ENCODE data around the gene CDK17. TPM values are rescaled to one million over a fixed set of nuclear protein-coding genes. Genes with fewer than 3 reads are reported as not detected.

CDK17 gene
- total and polyA plus RNA-seq, 2 experiments from 2014 or later: 21.7 to 34.7 TPM

- no peak for TF ChIP-seq CTCF (IDR thresholded peaks at IDR 0.05; ENCODE audit: low read depth, low read length)
- no peak overlapping the region for H3K4me3 ChIP-seq
- no peaks in the 10 kb centered on the region for H3K36me3 ChIP-seq
- no peak for DNase-seq (ENCODE audit: low read depth in 1 of 2, low spot score in 1 of 2)
- H3K27me3 ChIP-seq: no peaks in the 10 kb centered on the region
- H3K9me3 ChIP-seq (ENCODE audit: low read depth): no peaks in the 10 kb centered on the region
- H3K27ac ChIP-seq: no peak overlapping the region
- H3K4me1 ChIP-seq (ENCODE audit: low read depth): peaks cover 3% of the 10 kb centered on the region
These were observed 139.6 kb downstream of the CDK17 start for GRCh38 chr12:96260644-96261043.

- DNase-seq (ENCODE audit: low read depth in 1 of 2, low spot score in 1 of 2): peak in 1 of 2 donors; percentile 22
- H3K4me1 ChIP-seq (ENCODE audit: low read depth): peaks cover 3% of the 10 kb centered on the region
These were observed 140.0 kb downstream of the CDK17 start for GRCh38 chr12:96260231-96260630.

GRCh38 chr12:96258104-96258961, 141.9 kb downstream of the CDK17 start:
- H3K27me3 ChIP-seq: no peaks in the 10 kb centered on the region
- peak in 1 of 2 donors; percentile 95 for DNase-seq (ENCODE audit: low read depth in 1 of 2, low spot score in 1 of 2)
- H3K4me3 ChIP-seq: no peak overlapping the region
- TF ChIP-seq CTCF (IDR thresholded peaks at IDR 0.05; ENCODE audit: low read depth, low read length): no peak
- no peak overlapping the region for H3K27ac ChIP-seq
- H3K36me3 ChIP-seq: no peaks in the 10 kb centered on the region
- H3K9me3 ChIP-seq (ENCODE audit: low read depth): no peaks in the 10 kb centered on the region
- H3K4me1 ChIP-seq (ENCODE audit: low read depth): peaks cover 3% of the 10 kb centered on the region

More at GRCh38 chr12:96260231-96260630, 140.0 kb downstream of the CDK17 start:
- no peak for TF ChIP-seq CTCF (IDR thresholded peaks at IDR 0.05; ENCODE audit: low read depth, low read length)
- no peaks in the 10 kb centered on the region for H3K27me3 ChIP-seq
- no peak overlapping the region for H3K4me3 ChIP-seq
- H3K36me3 ChIP-seq: no peaks in the 10 kb centered on the region
- no peaks in the 10 kb centered on the region for H3K9me3 ChIP-seq (ENCODE audit: low read depth)
- no peak overlapping the region for H3K27ac ChIP-seq

- peaks cover 3% of the 10 kb centered on the region for H3K4me1 ChIP-seq (ENCODE audit: low read depth)
- TF ChIP-seq CTCF (IDR thresholded peaks at IDR 0.05; ENCODE audit: low read depth, low read length): no peak
- H3K27ac ChIP-seq: no peak overlapping the region
- H3K9me3 ChIP-seq (ENCODE audit: low read depth): no peaks in the 10 kb centered on the region
- no peaks in the 10 kb centered on the region for H3K36me3 ChIP-seq
- no peaks in the 10 kb centered on the region for H3K27me3 ChIP-seq
- no peak for DNase-seq (ENCODE audit: low read depth in 1 of 2, low spot score in 1 of 2)
- H3K4me3 ChIP-seq: no peak overlapping the region
These were observed 142.6 kb downstream of the CDK17 start for GRCh38 chr12:96257550-96258103.

GRCh38 chr12:96256672-96257361, 143.4 kb downstream of the CDK17 start:
- TF ChIP-seq CTCF (IDR thresholded peaks at IDR 0.05; ENCODE audit: low read depth, low read length): no peak
- H3K4me1 ChIP-seq (ENCODE audit: low read depth): peaks cover 3% of the 10 kb centered on the region

More at GRCh38 chr12:96256672-96257361, 143.4 kb downstream of the CDK17 start:
- no peak overlapping the region for H3K27ac ChIP-seq
- no peaks in the 10 kb centered on the region for H3K27me3 ChIP-seq
- H3K9me3 ChIP-seq (ENCODE audit: low read depth): no peaks in the 10 kb centered on the region
- no peaks in the 10 kb centered on the region for H3K36me3 ChIP-seq
- DNase-seq (ENCODE audit: low read depth in 1 of 2, low spot score in 1 of 2): peak in 1 of 2 donors; percentile 10
- no peak overlapping the region for H3K4me3 ChIP-seq
